Gastrocnemius medialis (tissue), 4 donors: ENCODE measurements around the gene RHOC.

Experiments
- CTCF ChIP-seq, 5 experiments: fragments of 450-650 bp in 3 of 5; fragments of 200-600 bp in 2 of 5; sonication (generic) in 2 of 5; IDR thresholded peaks in 4 of 5; conservative IDR thresholded peaks in 1 of 5; 1 replicate in 4 of 5; 2 replicates in 1 of 5; pipeline ENCODE4 v1.5.1; 2016 to 2019; ENCODE audit warnings: antibody characterized with exemption in 5 of 5, mild to moderate bottlenecking in 3 of 5, moderate library complexity in 3 of 5
- POLR2A ChIP-seq, 2 donors: fragments of 450-650 bp; IDR thresholded peaks; one replicate each; pipeline ENCODE4 v1.6.1; 2017; ENCODE audit warnings: antibody characterized with exemption in 2 of 2, mild to moderate bottlenecking in 2 of 2, moderate library complexity in 2 of 2

- TF ChIP-seq CTCF (IDR thresholded peaks at IDR 0.05 in 4 of 5, conservative IDR thresholded peaks at IDR 0.05 in 1 of 5): no peak
- TF ChIP-seq POLR2A (IDR thresholded peaks at IDR 0.05): no peak
Measured at GRCh38 chr1:112692681-112693080, 14.2 kb downstream of the RHOC start.
